ENCODE data around the gene MCC. TPM values are rescaled to one million over a fixed set of nuclear protein-coding genes. Genes with fewer than 3 reads are reported as not detected.

The MCC gene
- total RNA-seq, 1 experiment from 2014 or later = 0.41 TPM

GRCh38 chr5:112995764-112996618 lies 492.3 kb downstream of the MCC start:
- H3K27ac ChIP-seq (ENCODE audit: low read length) = no peak overlapping the region
- peak; percentile 93 for ATAC-seq
- BruUV-seq (replicated peaks) = no TSS peak
- CTCF ChIA-PET = interaction anchor here (0.6 to 1.3 kb wide), 5 partner anchors 23 to 515 kb away, joined by 3 to 6 read pairs (median 4); no protein-coding TSS in a partner anchor
- peaks cover 27% of the 10 kb centered on the region for H3K36me3 ChIP-seq (ENCODE audit: control insufficient read depth, insufficient read depth, low read length)
- in situ Hi-C loops (cut with HindIII; ENCODE audit: low pct_unique_long_range_greater_than_20kb, low sequenced_read_pairs) = no loop called here
- POLR2A ChIA-PET = no interaction called here
- no peak for TF ChIP-seq REST (IDR thresholded peaks at IDR 0.05; ENCODE audit: insufficient read depth in 1 of 2, low read depth in 2 of 2, low read length in 1 of 2)
- peak; percentile 90 for TF ChIP-seq CTCF (IDR thresholded peaks at IDR 0.05)
- TF ChIP-seq SIN3A (IDR thresholded peaks at IDR 0.05; ENCODE audit: borderline replicate concordance, insufficient read depth, low read depth, low read length) = no peak
- H3K4me3 ChIP-seq (ENCODE audit: low read depth in 2 of 2, low read length in 2 of 2) = no peak overlapping the region
- no peaks in the 10 kb centered on the region for H3K9me3 ChIP-seq (ENCODE audit: control insufficient read depth, insufficient read depth, low read depth, low read length)
- no peak for DNase-seq (ENCODE audit: low read depth, low spot score)
- intact Hi-C loops (cut with micrococcal nuclease; ENCODE audit: unreplicated experiment) = loop anchor here (2.0 to 10.0 kb wide), 3 partner anchors 335 to 611 kb away; partner anchors contain the start of gene YTHDC2
- no peaks in the 10 kb centered on the region; the same call in 1 of the 2 replicates for H3K4me1 ChIP-seq (ENCODE audit: control insufficient read depth, insufficient read depth, low read length)
- no peaks in the 10 kb centered on the region for H3K27me3 ChIP-seq (ENCODE audit: control insufficient read depth, insufficient read depth, low read length)

- CTCF ChIA-PET = no interaction called here
- no peak for TF ChIP-seq REST (IDR thresholded peaks at IDR 0.05; ENCODE audit: insufficient read depth in 1 of 2, low read depth in 2 of 2, low read length in 1 of 2)
- no peak for TF ChIP-seq CTCF (IDR thresholded peaks at IDR 0.05)
- TF ChIP-seq TCF7L2 (IDR thresholded peaks at IDR 0.05; ENCODE audit: low read depth, low read length) = no peak
- H3K27me3 ChIP-seq (ENCODE audit: control insufficient read depth, insufficient read depth, low read length) = no peaks in the 10 kb centered on the region
- no TSS peak for BruUV-seq (replicated peaks)
- no peak overlapping the region for H3K27ac ChIP-seq (ENCODE audit: low read length)
- H3K9me3 ChIP-seq (ENCODE audit: control insufficient read depth, insufficient read depth, low read depth, low read length) = no peaks in the 10 kb centered on the region
- in situ Hi-C loops (cut with HindIII; ENCODE audit: low pct_unique_long_range_greater_than_20kb, low sequenced_read_pairs) = no loop called here
- POLR2A ChIA-PET = interaction anchor here (1.7 kb wide), 1 partner anchor 10 kb away, joined by 3 read pairs; no protein-coding TSS in a partner anchor
- peaks cover 12% of the 10 kb centered on the region for H3K4me1 ChIP-seq (ENCODE audit: control insufficient read depth, insufficient read depth, low read length)
- peaks cover 2% of the 10 kb centered on the region; the same call in 1 of the 2 replicates for H3K36me3 ChIP-seq (ENCODE audit: control insufficient read depth, insufficient read depth, low read length)
- intact Hi-C loops (cut with micrococcal nuclease; ENCODE audit: unreplicated experiment) = no loop called here
- no peak for DNase-seq (ENCODE audit: low read depth, low spot score)
- no peak for ATAC-seq
- no peak overlapping the region for H3K4me3 ChIP-seq (ENCODE audit: low read depth in 2 of 2, low read length in 2 of 2)
Observed at GRCh38 chr5:112986224-112986623, 502.0 kb downstream of the MCC start.

Data from Panc1 (cell line).